Thyroid gland (tissue), 4 donors: ENCODE data around the gene MAGOH. TPM values are rescaled to one million over a fixed set of nuclear protein-coding genes. Genes with fewer than 3 reads are reported as not detected.

Source experiments
- DNase-seq, 2 donors: peaks; one replicate each; pipeline ENCODE4 v3.0.0-alpha.2; 2019
- H3K27ac ChIP-seq, 3 donors: fragments of 200-600 bp; sonication (generic); 1 replicate in 2 of 3; 2 replicates in 1 of 3; pipeline ENCODE4 v1.5.1; 2016 to 2019; ENCODE audit warnings: mild to moderate bottlenecking in 1 of 3, moderate library complexity in 1 of 3
- H3K27me3 ChIP-seq: fragments of 200-600 bp; sonication (generic); one replicate; pipeline ENCODE4 v1.5.1; 2019
- H3K36me3 ChIP-seq, 2 donors: fragments of 200-600 bp; sonication (generic); one replicate each; pipeline ENCODE4 v1.5.1; 2016 to 2019
- H3K4me1 ChIP-seq, 2 donors: fragments of 200-600 bp; sonication (generic); one replicate each; pipeline ENCODE4 v1.5.1; 2017 to 2019
- H3K4me3 ChIP-seq, 3 donors: fragments of 200-600 bp; sonication (generic); replicated peaks in 1 of 3; 1 replicate in 2 of 3; 2 replicates in 1 of 3; pipeline ENCODE4 v1.5.1; 2016; ENCODE audit warnings: mild to moderate bottlenecking in 1 of 3
- H3K9me3 ChIP-seq: fragments of 200-600 bp; sonication (generic); one replicate; pipeline ENCODE4 v1.5.1; 2017
- POLR2A ChIP-seq, 2 donors: fragments of 450-650 bp; IDR thresholded peaks; one replicate each; pipeline ENCODE4 v1.6.1; 2017; ENCODE audit warnings: antibody characterized with exemption in 2 of 2, mild to moderate bottlenecking in 2 of 2, moderate library complexity in 1 of 2
- WGBS, 2 donors: methylation state at CpG; one replicate each; pipeline ENCODE4 v1.1.5; 2017; 5-methylcytosine and 5-hydroxymethylcytosine counted together
- intact Hi-C: fragments of 100-400 bp; cut with DNase I; formaldehyde crosslinking; loops from one replicate; pipeline ENCODE4 v1.15.1; 2023
- total RNA-seq, 4 donors: library from RNA; depleted of rRNA; stranded (reverse); fragments of >200 nt; gene quantifications; one replicate each; pipeline ENCODE4 v1.2.3, GENCODE V29; 2016
- TF ChIP-seq, protein P1 (sequence below), 6 experiments: fragments of 200-600 bp in 3 of 6; fragments of 450-650 bp in 3 of 6; sonication (generic) in 3 of 6; IDR thresholded peaks; one replicate each; pipeline ENCODE4 v1.5.1; 2016 to 2019; ENCODE audit warnings: antibody characterized with exemption in 6 of 6, mild to moderate bottlenecking in 2 of 6, inconsistent platforms in 1 of 6, moderate library complexity in 1 of 6

Gene MAGOH
- total RNA-seq, 4 donors from 2014 or later, result 16.8 to 61.9 (median 34.4) TPM

DNA sequence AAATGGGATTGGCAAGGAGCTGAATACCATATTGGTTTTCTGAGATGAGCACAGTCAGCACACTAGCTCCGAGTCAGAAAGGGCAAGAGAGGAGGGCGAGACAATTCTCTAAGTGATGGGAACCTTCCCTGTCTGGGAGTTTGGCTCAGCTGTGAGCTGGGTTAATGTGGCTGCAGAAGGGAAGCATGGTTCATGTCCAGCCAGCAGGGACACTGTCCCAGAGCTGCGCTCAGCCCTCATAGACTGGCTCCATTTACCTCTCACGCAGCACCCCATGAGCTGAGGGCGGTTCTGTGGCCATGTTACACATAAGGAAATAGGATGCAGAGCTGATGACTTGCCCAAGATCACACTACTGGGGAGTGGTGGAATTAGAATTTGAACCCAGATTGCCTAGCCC is 57.4 kb downstream of the MAGOH start:
- no peak overlapping the region for H3K4me3 ChIP-seq
- 95% methylated on average over 5 of the region's 5 CpGs for WGBS, 2 donors
- intact Hi-C loops, result loop anchor here (10.0 kb wide), 1 partner anchor 256 kb away; the partner anchor contains the start of genes ECHDC2 and SCP2

DNA sequence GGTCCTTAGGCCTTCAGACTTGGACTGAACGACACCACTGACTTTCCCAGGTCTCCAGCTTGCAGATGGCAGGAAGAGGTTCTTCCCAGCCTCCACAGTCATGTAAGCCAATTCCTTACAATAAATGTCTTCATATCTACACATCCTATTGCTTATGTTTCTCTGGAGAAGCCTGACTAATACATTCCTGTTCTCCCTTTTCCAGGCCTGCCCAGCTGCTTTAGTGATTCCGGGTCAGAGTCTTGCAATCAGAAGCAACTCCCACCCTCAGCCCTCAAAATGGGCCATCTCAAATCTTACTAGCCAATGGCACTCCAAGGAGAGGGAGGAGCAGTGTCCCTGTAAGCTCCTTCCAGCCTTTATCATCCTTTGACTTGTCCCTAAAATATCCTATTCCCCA is 58.1 kb downstream of the MAGOH start:
- DNase-seq, result no peak
- H3K9me3 ChIP-seq, result no peaks in the 10 kb centered on the region
- TF ChIP-seq POLR2A (IDR thresholded peaks at IDR 0.05), result no peak
- TF ChIP-seq, protein P1, sequence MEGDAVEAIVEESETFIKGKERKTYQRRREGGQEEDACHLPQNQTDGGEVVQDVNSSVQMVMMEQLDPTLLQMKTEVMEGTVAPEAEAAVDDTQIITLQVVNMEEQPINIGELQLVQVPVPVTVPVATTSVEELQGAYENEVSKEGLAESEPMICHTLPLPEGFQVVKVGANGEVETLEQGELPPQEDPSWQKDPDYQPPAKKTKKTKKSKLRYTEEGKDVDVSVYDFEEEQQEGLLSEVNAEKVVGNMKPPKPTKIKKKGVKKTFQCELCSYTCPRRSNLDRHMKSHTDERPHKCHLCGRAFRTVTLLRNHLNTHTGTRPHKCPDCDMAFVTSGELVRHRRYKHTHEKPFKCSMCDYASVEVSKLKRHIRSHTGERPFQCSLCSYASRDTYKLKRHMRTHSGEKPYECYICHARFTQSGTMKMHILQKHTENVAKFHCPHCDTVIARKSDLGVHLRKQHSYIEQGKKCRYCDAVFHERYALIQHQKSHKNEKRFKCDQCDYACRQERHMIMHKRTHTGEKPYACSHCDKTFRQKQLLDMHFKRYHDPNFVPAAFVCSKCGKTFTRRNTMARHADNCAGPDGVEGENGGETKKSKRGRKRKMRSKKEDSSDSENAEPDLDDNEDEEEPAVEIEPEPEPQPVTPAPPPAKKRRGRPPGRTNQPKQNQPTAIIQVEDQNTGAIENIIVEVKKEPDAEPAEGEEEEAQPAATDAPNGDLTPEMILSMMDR (IDR thresholded peaks at IDR 0.05), result no peak
- H3K36me3 ChIP-seq, result no peaks in the 10 kb centered on the region
- intact Hi-C loops, result loop anchor here (10.0 kb wide), 1 partner anchor 255 kb away; the partner anchor contains the start of genes ECHDC2 and SCP2
- H3K4me1 ChIP-seq, result peaks cover 5 to 9% of the 10 kb centered on the region in 2 donors
- no peak overlapping the region for H3K27ac ChIP-seq
- WGBS, 2 donors, result 82 to 91% methylated on average over 2 of the region's 2 CpGs
- H3K27me3 ChIP-seq, result no peaks in the 10 kb centered on the region
- no peak overlapping the region for H3K4me3 ChIP-seq

More for the DNA sequence above, 57.4 kb downstream of the MAGOH start:
- no peaks in the 10 kb centered on the region for H3K9me3 ChIP-seq
- DNase-seq, result no peak
- no peaks in the 10 kb centered on the region for H3K36me3 ChIP-seq
- peaks cover 5 to 9% of the 10 kb centered on the region in 2 donors for H3K4me1 ChIP-seq
- TF ChIP-seq, protein P1 (IDR thresholded peaks at IDR 0.05), result no peak
- TF ChIP-seq POLR2A (IDR thresholded peaks at IDR 0.05), result no peak
- no peaks in the 10 kb centered on the region for H3K27me3 ChIP-seq
- H3K27ac ChIP-seq, result no peak overlapping the region

Other genes with a start within 250 kb of the MAGOH start
- gene PODN, start 176.3 kb downstream of the MAGOH start, total RNA-seq, result 100 to 1,000 TPM in 2 of 4 donors, 10 to 100 TPM in 2; 80.8 to 125 (median 101) TPM
- gene SLC1A7, start 95.9 kb downstream of the MAGOH start, total RNA-seq, result under 1 TPM in 3 of 4 donors, not detected in 1; 0.13 to 0.33 (median 0.20) TPM
- 10 to 100 TPM; 23.4 to 33.9 (median 27.5) TPM for gene CPT2, start 41.7 kb downstream of the MAGOH start, total RNA-seq
- 10 to 100 TPM; 37.6 to 67.9 (median 56.7) TPM for gene CZIB, start 17.9 kb downstream of the MAGOH start, total RNA-seq
- gene LRP8, start 89.6 kb upstream of the MAGOH start, total RNA-seq, result 100 to 1,000 TPM in 3 of 4 donors, 10 to 100 TPM in 1; 92.8 to 200 (median 143) TPM
- under 1 TPM in 1 of 4 donors, not detected in 3; 0.27 TPM for gene DMRTB1, start 220.9 kb upstream of the MAGOH start, total RNA-seq